GM19025 (cell line): ENCODE measurements around the gene MUSK.
"Not testable (repeated sequence)": the region's sequence is repeated elsewhere in the genome, so short reads cannot be mapped to it uniquely, and the experiment has no call there.

ENCODE experiments used
- ATAC-seq: cut with Tn5 transposase; IDR thresholded peaks from one replicate; pipeline ENCODE4 v1.9.1; 2021; ENCODE audit warnings: mild to moderate bottlenecking, low read depth, moderate library complexity; ENCODE audit not compliant: unreplicated experiment

Gene MUSK

DNA sequence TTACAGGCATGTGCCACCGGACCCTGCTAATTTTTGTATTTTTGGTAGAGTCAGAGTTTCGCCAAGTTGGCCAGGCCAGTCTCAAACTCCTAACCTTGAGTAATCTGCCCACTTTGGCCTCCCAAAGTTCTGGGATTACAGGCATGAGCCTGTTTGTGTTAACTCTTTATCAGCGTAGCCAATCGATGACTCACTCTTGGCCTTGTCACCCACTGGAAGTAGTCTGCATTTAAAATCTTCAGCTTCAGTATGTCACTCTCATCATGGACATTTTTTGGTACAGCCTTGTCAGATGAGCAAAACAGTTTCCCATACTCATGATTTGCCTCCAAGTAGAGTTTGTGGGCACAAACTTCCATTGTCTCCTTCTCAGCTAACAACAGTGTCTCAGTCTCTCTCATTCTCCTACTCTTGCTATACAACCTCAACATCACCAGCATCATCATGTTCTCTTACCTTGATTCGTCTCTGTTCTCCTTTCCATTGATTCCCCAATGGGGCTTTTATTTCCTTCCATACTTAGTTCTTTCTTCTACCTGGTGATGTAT lies 22.5 kb downstream of the MUSK start:
- no peak for ATAC-seq

DNA sequence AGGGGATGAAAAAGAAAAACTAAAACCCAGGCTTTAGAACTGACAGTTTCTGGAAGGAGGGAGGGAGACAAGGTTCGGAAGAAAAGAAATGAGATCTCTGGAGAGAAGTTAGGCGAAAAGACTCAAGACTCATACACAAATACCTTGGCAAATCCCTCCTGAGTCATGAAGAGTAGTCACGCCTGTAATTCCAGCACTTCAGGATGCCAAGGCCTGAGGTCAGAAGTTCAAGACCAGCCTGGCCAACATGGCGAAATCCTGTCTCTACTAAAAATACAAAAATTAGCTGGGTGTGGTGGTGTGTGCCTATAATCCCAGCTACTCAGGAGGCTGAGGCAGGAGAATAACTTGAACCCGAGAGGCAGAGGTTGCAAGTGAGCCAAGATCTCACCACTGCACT lies 27.3 kb downstream of the MUSK start:
- ATAC-seq, result not testable (repeated sequence)

DNA sequence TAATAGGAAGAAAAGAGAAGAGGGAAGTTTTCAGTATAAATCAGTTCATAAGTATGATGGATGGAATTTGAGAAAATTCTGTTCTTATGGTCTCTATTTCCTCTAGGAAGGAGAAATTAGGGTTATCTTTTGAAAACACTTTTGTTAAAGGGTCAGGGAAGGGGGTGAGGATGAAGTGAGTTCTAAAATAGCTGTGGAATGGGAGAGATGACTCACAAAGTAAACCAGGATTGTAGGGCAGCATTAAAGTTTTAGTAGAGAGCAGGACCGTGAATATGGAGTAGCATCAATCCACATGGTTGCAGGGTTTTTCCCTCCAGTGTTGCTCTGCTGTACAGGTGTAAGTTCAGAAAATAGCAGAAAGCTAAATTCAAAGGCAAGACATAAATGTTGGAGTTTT lies 32.4 kb downstream of the MUSK start:
- ATAC-seq, result no peak

DNA sequence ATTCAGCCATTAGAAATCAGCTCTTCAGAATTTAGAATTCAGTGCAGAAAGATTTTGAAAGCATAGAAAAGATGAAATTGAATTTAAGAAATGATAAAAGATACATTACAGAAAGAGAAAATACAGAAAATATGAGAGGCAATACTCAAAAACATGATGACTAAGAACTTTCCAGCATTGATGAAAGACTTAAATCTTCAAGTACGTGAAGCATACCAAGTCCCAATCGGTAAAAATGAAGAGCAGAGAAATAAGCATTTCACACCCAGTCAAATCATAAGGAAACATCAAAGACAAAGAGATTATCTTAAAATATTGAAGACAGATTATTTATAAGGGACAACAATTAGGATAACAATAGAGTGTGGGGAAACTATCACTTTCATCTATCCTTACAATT lies 35.1 kb downstream of the MUSK start:
- ATAC-seq, result no peak

DNA sequence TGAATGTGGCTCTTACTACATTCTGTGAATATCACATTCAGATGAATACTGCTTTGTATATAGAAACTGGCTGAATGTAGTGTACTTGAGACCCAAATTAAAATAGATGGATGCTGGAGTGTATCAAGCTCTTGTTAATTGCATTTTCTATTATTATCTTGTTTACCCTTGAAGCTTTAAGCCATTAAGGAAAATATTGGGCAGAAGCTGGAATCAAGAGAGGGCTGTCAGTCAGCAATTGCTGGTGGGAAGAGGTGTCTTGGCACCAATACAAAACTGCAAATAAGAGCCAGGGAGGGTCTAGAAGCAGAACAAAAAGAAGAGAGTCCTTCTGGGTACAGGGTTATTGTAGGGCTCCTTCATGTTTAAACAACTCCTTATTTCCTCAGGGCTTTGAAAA lies 38.8 kb downstream of the MUSK start:
- ATAC-seq, result no peak

DNA sequence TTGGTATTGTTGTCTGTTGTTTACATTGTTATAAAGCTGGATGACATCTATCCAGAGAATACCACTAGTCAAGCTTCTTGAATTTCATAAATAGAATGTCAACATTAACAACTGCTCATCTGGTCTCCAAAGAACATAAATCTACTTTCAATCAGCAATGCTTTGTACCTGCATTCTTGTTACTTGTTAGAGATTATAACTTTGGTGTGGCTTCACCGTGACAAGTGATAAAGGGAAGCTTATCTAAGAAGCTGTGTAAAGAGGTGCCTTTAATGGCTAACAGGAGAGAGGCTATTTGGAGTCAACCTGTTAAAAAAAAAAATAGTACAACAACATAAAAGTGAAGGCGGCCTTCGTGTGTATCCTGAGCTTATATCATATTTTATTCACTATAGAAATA lies 41.8 kb downstream of the MUSK start:
- ATAC-seq, result no peak

DNA sequence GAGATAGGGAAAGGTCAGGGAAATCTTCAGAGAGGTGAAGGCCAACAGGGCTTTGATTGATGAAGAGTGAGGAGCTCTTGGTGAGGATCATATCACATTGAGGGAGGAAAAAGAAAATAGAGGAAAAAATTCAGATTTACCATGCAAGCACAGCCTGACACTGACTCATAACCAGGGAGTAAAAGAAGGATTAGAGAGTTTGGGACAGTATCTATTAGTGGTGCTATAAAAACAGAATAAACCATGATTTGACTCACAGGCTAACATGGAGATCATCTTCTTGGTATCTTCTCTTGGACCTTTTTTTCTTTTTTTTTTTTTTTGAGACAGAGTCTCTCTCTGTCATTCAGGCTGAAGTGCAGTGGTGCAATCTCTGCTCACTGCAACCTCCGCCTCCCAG lies 44.4 kb downstream of the MUSK start:
- ATAC-seq, result no peak

DNA sequence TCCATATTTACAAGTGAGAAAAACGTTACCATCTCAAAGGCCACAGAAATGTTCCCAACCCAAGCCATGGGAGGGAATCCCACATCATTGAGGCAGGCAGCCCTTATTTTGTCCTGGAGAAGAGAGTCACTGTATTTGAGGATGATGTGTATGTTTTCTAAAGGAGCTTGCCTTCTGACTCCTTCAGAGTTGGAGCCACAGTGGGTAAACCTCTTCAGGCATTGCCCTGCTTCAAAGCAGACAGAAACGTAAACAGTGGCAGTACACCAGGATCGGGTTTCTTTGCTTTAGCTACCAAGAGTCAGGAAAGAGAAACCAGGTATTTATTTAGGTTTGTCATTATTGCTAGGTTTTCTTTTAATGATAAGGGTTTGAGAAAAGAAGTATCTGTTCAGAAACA lies 45.7 kb downstream of the MUSK start:
- no peak for ATAC-seq

DNA sequence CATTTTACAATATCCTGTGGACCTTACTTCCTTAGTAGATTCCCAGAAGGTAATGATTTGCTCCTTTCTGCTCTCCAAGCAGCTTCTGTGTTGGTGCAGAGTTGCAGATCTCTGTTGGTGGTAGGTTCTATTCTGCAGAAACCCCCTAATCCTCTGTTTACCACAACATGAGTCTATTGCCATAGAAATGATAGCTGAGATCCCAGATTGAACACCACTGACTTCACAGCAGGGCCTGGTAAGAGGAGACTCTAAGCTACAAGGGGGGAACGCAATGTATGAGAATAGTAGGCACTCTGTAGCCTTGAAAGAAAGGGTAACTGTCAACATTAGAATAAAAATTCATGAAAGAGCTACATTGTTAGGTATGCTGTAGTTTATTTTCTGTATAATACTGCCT lies 59.5 kb downstream of the MUSK start:
- ATAC-seq, result no peak

DNA sequence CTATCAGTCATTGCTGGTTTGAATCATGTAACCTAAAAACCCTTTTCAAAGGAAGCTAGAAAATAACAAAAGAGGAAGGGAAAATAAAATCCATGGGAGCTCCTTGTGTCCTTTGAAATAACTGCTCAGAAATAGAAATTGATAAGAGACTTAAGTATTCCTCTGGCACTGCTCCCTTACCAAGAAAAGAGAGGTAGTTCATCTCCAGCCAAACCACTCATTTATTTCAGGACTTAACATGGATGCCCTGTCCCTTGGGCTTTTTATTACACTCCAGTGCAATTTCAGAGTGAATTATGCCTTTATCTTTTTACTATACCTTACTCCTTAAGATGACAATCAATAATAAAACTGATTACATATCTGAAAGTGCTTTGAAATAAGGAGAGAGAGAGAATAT lies 61.0 kb downstream of the MUSK start:
- ATAC-seq, result no peak

DNA sequence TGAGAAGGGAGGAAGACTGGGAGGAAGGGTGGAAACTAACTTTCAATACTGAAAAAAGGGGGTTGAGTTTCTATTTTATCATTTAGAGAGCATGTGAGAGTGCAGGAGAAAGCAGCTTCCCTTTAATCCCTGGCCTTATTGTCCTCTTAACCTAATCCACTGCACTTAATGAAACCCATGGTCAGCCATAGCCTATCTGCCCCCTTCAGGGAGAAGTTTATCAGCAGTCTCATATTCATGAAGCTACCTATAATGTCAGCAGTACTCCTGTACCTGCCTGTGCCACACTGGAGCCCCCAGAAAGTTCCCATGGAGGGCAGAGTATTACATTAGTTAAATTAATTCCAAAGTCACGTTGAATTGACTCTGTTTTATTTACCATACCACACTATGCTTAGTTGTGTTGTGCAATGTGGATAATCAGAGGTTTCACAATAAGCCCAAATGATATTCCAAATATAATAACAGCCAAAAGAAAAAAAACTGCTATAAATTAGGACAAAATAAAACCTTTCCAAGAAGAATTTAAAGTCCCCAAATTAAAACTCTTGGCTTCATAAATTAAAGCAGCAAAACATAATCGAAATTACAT lies 62.9 kb downstream of the MUSK start:
- ATAC-seq, result no peak

DNA sequence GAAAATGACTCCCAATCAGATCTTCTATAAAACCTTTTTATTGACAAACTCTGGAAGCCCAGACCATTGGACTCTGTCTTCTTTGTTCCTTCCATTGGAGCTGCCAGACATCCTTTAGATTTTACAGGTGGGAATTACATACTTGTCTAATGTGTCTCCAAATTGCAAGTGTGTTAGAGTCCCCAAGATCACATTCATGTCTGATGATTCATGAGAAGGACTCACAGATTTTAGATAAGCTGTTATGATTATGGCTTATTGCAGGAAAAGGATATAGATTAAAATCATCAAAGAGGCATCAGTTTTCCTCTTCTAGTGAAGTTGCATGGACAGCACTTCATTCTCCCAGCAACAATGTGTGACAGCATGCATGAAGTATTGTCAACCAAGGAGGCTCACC lies 70.4 kb downstream of the MUSK start:
- no peak for ATAC-seq

DNA sequence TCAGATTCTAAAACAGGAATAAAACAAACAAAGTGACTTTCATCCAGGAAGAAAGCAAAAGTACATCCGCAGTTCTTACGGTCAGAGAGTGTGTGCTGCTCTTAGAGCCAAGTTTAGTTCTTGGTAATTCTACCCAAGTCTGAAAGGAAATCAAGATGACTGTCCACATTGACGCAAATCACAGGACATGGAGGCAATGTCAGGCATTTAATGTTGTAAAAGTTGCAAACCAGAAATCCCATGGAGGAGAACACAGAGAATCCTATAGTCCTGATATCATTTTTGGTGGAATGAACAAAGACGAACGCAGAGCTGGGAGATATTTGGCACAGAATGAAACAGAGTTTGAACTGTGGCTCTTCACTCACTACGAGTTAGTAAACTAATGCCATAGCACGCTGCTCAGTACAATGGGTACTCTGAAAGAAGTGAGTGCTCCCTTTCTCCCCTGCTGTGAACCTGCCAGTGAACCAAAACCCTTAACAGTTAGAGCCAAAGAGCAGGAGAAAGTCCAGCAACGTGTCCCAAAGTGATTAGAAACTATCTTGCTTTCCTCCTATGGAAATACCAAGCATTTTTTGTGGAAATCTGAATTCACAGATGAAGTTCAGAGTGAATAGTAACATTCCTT lies 74.3 kb downstream of the MUSK start:
- ATAC-seq, result no peak

DNA sequence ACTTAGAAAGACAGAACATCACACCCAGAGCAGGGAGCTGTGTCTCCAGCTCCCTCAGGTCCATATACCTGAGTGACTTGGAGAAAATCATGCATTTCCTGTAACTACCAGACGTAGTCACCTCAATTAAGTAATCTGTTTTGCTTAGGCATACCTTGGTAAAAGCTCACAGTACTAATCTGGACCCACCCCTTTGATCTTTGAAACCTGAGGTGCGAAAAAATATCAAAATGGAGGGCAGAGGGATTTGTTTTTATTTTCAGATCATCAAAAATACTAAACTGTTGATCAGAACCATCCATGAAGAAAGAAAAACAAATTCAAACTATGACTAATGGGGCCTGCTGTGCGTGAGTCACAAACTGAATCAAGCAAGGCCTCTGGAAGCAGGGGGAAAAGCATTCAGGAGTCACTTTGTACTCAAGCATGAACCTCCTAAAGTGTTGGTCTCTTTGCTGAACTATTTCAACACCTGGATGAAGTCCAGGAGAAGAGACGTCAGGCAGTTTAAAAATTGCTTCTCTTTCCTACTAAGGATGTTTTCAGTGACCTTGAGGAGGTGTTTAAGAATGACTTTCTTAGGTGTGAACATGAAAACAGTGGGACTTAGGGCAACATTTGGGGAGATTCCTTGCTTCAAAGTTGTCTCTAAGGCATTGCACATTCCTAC lies 76.3 kb downstream of the MUSK start:
- ATAC-seq, result no peak

DNA sequence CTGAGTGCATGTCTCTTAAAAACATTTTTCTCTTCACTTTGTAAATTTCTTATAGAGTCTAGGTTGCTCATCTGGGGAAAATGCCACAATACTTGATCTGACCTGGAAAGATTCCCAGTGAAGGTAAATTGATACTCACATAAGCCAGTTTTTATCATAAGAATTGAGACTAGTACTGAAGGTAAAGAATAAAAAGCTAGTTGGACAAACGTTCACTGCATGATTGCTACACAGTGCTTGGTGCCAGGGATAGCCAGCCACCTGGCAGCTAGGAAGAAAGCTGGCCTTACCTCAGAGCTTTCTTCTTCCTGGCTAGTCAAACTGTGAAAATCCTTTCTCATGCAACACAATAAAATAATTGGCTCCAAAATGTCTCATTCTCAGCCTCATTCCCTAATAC lies 77.1 kb downstream of the MUSK start:
- no peak for ATAC-seq

DNA sequence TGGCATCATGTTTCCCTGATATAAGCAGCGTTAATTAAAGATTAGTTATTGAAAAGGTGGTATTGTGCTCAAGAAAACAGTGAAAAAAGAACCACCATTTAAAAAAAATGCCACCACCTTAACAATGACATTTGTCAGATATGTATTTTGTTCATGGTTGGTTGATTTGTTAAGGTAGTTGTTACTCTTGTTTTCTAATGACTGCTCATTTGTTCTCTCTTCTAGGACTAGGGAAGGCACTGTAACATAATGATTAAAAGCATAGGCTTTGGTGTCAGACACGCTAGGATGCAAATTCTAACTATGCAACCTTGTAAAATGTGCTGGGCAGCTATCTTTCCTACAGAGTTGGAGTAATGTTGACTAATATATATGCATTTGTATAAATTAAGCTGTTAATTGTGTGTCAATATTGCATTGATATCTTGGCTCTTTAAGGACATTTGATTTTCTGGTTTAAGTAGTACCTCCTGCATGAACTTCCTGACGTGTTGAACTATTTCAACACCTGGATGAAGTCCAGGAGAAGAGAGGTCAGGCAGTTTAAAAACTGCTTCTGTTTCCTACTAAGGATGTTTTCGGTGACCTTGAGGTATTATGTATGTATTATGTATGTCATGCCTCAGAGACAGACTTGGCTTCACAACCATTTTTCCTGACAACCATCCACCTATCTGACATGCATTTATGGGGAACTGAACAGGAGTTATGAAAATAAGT lies 77.8 kb downstream of the MUSK start:
- ATAC-seq, result no peak

DNA sequence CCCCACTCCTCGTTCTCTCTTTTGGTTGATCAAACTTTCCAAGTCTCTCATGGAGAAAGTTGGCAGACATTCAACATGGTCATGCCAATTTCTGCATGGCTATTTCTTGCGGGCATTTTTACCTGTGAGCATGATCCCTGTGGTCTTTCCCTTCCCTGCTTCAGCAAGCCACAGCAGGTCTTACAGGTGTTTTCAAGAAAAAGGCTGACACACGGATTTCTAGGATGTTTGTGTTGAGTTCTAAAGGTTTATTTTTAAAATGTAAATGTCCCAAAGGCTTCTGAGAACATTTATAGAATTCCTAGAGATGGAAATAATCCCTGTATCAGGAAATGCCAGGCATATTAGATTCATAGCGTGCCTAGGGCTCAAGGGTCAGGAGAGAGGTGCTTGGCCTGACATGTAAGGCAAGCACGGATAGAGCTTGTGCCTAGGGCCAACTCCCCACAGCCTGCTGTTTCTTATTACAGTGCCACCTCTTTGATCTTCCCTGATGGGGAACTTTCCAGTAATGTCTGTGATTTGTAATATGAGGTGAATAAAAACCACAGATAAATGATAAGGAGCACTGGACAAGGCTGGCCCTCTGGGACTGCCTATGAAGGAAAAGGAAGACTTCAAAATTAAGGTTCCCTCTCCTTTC lies 79.8 kb downstream of the MUSK start:
- no peak for ATAC-seq

DNA sequence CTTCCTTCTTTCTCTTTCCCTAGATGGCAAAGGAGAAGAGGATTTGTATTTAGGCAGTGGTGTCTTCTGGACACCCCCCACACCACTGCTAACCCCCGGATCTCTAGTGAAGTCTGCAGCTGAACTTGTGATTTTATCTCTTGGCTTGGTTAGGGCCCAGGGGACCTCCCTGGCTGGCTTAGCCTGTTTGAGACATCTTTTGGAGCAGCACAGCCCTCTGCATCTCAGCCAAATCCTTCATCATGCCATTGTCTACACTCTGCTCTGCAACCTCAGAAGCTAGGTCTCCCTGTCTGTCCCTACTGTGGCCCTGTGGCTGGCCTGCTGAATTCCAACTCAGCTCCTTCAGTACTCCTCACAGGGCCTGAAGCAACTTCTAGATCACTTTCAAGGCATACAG lies 81.7 kb downstream of the MUSK start:
- no peak for ATAC-seq

DNA sequence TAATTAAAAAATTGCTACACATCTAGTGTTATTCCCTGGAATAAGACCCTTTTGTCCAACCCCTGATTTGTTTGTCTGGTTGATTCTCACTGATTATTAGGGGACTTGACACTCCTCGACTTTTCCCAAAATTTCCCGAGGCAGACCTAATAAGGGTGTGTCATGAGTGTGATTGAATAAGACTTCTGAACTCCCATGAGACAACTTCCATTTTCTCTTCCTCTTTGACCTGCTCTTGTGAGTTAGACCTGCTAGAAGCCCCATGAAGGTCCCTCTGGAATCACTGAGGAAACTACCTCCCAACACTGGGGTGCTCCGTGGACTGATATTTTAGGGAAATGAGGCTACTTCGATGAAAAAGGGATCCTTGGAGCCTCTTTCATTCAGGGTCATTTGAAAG lies 83.4 kb downstream of the MUSK start:
- no peak for ATAC-seq

DNA sequence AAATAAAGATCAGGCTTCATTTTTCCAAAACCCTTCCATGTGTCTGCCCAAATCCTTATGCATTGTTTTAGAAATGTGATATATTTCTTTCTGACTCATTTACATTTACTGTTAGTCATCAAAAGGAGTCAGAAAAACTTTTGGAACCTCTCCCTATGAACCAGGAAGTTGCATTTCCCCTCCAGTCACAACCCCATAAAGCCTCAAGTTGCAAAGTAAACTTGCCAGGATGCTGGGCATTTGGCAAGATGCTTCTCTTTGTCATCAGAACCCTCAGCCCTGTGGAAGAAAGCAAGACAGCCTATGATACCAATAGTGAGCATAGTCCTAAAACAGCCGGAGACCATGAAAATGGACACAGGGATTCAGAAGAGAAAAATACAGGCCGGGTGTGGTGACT lies 84.2 kb downstream of the MUSK start:
- ATAC-seq, result no peak

DNA sequence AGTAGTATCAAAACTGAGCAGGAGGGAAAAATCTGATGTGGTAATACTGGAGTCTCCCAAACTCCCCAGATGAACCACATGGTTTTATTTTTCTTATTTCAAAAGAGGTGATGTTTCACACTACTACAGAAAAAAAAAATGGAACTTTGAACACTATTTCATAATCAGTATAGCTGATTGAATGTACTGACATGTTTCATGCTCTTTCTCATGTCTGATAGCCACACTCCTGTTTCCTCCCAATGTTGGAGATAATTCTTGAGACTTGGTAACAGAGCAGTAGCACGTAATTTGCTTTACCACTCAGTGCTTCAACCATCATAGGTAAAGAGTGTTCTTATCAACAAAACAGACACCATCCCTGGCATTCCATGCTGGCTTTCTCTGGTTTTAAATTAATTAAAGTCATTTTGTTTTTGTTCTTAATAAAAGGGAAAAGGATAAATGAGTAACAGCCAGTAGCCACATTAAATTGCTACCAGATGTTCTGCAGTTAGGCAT lies 85.2 kb downstream of the MUSK start:
- no peak for ATAC-seq
